ENCODE measurements around the gene ARL10.

The ARL10 gene

GRCh38 chr5:176350416-176350815 lies 14.9 kb upstream of the ARL10 start:
- no peaks in the 10 kb centered on the region for H3K27me3 ChIP-seq (ENCODE audit: insufficient read depth, low read length)
- H3K4me1 ChIP-seq (ENCODE audit: insufficient read depth, low read length), result no peaks in the 10 kb centered on the region
- no peak overlapping the region for H3K9ac ChIP-seq (ENCODE audit: low read depth, low read length)
- no peak overlapping the region for H3K27ac ChIP-seq (ENCODE audit: low read length)
- H3K4me3 ChIP-seq (ENCODE audit: low read length), result no peak overlapping the region
- peaks cover 96% of the 10 kb centered on the region for H3K36me3 ChIP-seq (ENCODE audit: insufficient read depth, low read depth, low read length)
- H3K9me3 ChIP-seq (ENCODE audit: insufficient read depth, low read depth, low read length), result no peaks in the 10 kb centered on the region

GRCh38 chr5:176352116-176352878 lies 13.0 kb upstream of the ARL10 start:
- no peaks in the 10 kb centered on the region for H3K27me3 ChIP-seq (ENCODE audit: insufficient read depth, low read length)
- H3K36me3 ChIP-seq (ENCODE audit: insufficient read depth, low read depth, low read length), result peaks cover 91% of the 10 kb centered on the region
- no peak overlapping the region for H3K4me3 ChIP-seq (ENCODE audit: low read length)
- no peak overlapping the region for H3K27ac ChIP-seq (ENCODE audit: low read length)
- no peaks in the 10 kb centered on the region for H3K9me3 ChIP-seq (ENCODE audit: insufficient read depth, low read depth, low read length)
- H3K9ac ChIP-seq (ENCODE audit: low read depth, low read length), result no peak overlapping the region
- H3K4me1 ChIP-seq (ENCODE audit: insufficient read depth, low read length), result no peaks in the 10 kb centered on the region

- no peak overlapping the region for H3K27ac ChIP-seq (ENCODE audit: low read length)
- no peaks in the 10 kb centered on the region for H3K27me3 ChIP-seq (ENCODE audit: insufficient read depth, low read length)
- H3K4me3 ChIP-seq (ENCODE audit: low read length), result no peak overlapping the region
- no peak overlapping the region for H3K9ac ChIP-seq (ENCODE audit: low read depth, low read length)
- H3K9me3 ChIP-seq (ENCODE audit: insufficient read depth, low read depth, low read length), result no peaks in the 10 kb centered on the region
- H3K4me1 ChIP-seq (ENCODE audit: insufficient read depth, low read length), result no peaks in the 10 kb centered on the region
- H3K36me3 ChIP-seq (ENCODE audit: insufficient read depth, low read depth, low read length), result peaks cover 89% of the 10 kb centered on the region
Measured at GRCh38 chr5:176353533-176353932, 11.8 kb upstream of the ARL10 start.

- no peaks in the 10 kb centered on the region for H3K9me3 ChIP-seq (ENCODE audit: insufficient read depth, low read depth, low read length)
- no peaks in the 10 kb centered on the region for H3K27me3 ChIP-seq (ENCODE audit: insufficient read depth, low read length)
- H3K4me3 ChIP-seq (ENCODE audit: low read length), result no peak overlapping the region
Measured at GRCh38 chr5:176355400-176356178, 9.7 kb upstream of the ARL10 start.

GRCh38 chr5:176356179-176356566 lies 9.1 kb upstream of the ARL10 start:
- H3K4me1 ChIP-seq (ENCODE audit: insufficient read depth, low read length), result 0 out of 2 replicates have a peak, but pooled peaks cover 5% of the 10 kb centered on the region
- peaks cover 72% of the 10 kb centered on the region for H3K36me3 ChIP-seq (ENCODE audit: insufficient read depth, low read depth, low read length)
- no peak overlapping the region for H3K4me3 ChIP-seq (ENCODE audit: low read length)
- no peak overlapping the region for H3K27ac ChIP-seq (ENCODE audit: low read length)
- no peaks in the 10 kb centered on the region for H3K27me3 ChIP-seq (ENCODE audit: insufficient read depth, low read length)
- no peak overlapping the region for H3K9ac ChIP-seq (ENCODE audit: low read depth, low read length)
- H3K9me3 ChIP-seq (ENCODE audit: insufficient read depth, low read depth, low read length), result no peaks in the 10 kb centered on the region

More at GRCh38 chr5:176355400-176356178, 9.7 kb upstream of the ARL10 start:
- Histone ChIP-seq H3K36me3 (ENCODE audit: insufficient read depth, low read depth, low read length) (peaks cover 76% of the 10 kb centered on the region), H3K4me1 (ENCODE audit: insufficient read depth, low read length) (0 out of 2 replicates have a peak, but pooled peaks cover 5% of the 10 kb centered on the region), H3K9ac (ENCODE audit: low read depth, low read length) (no peak overlapping the region), H3K27ac (ENCODE audit: low read length) (no peak overlapping the region)

- H3K27ac ChIP-seq (ENCODE audit: low read length), result no peak overlapping the region
- H3K9ac ChIP-seq (ENCODE audit: low read depth, low read length), result no peak overlapping the region
- H3K4me1 ChIP-seq (ENCODE audit: insufficient read depth, low read length), result 0 out of 2 replicates have a peak, but pooled peaks cover 5% of the 10 kb centered on the region
- peak overlapping the region; percentile 41 for H3K4me3 ChIP-seq (ENCODE audit: low read length)
- peaks cover 37% of the 10 kb centered on the region for H3K36me3 ChIP-seq (ENCODE audit: insufficient read depth, low read depth, low read length)
- no peaks in the 10 kb centered on the region for H3K9me3 ChIP-seq (ENCODE audit: insufficient read depth, low read depth, low read length)
- H3K27me3 ChIP-seq (ENCODE audit: insufficient read depth, low read length), result peaks cover 30% of the 10 kb centered on the region
Measured at GRCh38 chr5:176359658-176360057, 5.6 kb upstream of the ARL10 start.

GRCh38 chr5:176360894-176361436 lies 4.3 kb upstream of the ARL10 start:
- H3K9ac ChIP-seq (ENCODE audit: low read depth, low read length), result peak overlapping the region; percentile 94
- H3K27ac ChIP-seq (ENCODE audit: low read length), result peak overlapping the region; percentile 57
- peaks cover 28% of the 10 kb centered on the region for H3K36me3 ChIP-seq (ENCODE audit: insufficient read depth, low read depth, low read length)
- H3K9me3 ChIP-seq (ENCODE audit: insufficient read depth, low read depth, low read length), result no peaks in the 10 kb centered on the region
- H3K27me3 ChIP-seq (ENCODE audit: insufficient read depth, low read length), result peaks cover 43% of the 10 kb centered on the region
- H3K4me1 ChIP-seq (ENCODE audit: insufficient read depth, low read length), result 0 out of 2 replicates have a peak, but pooled peaks cover 5% of the 10 kb centered on the region
- peak overlapping the region; percentile 92 for H3K4me3 ChIP-seq (ENCODE audit: low read length)

DNA sequence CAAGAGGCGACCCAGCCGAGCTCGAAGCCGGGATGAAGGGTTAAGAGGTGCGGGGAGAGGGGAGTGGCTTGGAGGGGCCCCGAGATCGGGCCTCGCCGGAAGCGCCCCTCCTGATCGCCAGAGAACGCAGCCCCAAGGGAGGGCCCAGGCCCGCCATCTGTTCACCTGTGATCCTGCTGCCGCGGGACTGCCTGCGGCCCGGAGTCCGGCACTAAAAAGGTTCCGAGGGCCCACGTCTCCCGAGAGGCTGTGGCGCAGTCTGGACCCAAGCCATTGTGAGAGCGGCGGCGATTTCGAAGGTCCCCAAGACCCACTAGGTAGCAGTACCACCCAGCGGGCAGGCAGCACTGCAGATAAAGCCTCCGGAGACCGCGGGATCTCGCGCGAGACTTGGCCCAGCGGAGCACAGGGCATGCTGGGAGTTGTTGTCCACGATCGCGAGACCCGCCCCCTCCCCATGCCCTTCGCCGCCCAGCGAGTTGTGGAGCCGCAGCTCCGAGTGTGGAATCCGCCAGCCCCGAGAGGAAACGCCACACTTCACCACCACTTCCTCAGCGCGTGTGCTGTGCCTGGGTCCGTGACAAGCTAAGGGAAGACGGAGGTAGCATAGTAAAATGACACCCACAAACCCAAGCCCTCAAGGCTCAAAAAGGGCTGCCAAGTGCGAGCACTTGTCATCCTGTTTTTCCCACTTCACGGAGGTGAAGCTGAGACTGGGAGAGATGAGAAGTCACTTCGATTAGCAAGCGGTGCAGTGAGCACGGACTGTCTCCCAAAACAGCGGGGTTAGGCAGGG lies 3.7 kb upstream of the ARL10 start, which contains the start of gene KIAA1191:
KIAA1191 (minus strand) TSS at position 328 of the 796 bp plus-strand sequence. CDS start 2,256 bp downstream, outside the sequence.
- Histone ChIP-seq H3K36me3 (ENCODE audit: insufficient read depth, low read depth, low read length) (peaks cover 22% of the 10 kb centered on the region), H3K9ac (ENCODE audit: low read depth, low read length) (peak within 1 kb of the TSS; percentile 94), H3K4me1 (ENCODE audit: insufficient read depth, low read length) (0 out of 2 replicates have a peak, but pooled peaks cover 5% of the 10 kb centered on the region), H3K9me3 (ENCODE audit: insufficient read depth, low read depth, low read length) (no peaks in the 10 kb centered on the region), H3K4me3 (ENCODE audit: low read length) (peak within 1 kb of the TSS; percentile 92), H3K27me3 (ENCODE audit: insufficient read depth, low read length) (peaks cover 50% of the 10 kb centered on the region), H3K27ac (ENCODE audit: low read length) (peak within 1 kb of the TSS; percentile 57)

DNA sequence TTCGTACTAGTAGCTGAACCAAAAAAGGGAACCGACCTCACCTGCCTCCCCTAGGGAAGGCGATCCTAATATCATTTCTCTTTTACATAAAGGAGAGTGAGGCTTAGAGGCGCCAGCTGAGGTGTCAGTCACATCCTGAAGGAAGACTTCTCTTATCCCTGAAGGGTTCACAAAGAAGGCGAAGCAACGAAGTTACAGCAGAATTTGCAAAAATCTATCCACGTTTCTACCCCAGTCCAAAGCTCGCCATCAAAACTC lies 3.1 kb upstream of the ARL10 start:
- Histone ChIP-seq H3K27ac (ENCODE audit: low read length) (no peak overlapping the region), H3K9me3 (ENCODE audit: insufficient read depth, low read depth, low read length) (no peaks in the 10 kb centered on the region), H3K4me1 (ENCODE audit: insufficient read depth, low read length) (0 out of 2 replicates have a peak, but pooled peaks cover 5% of the 10 kb centered on the region), H3K9ac (ENCODE audit: low read depth, low read length) (peak overlapping the region; percentile 94; the same call in 1 of the 2 replicates), H3K4me3 (ENCODE audit: low read length) (peak overlapping the region; percentile 92), H3K27me3 (ENCODE audit: insufficient read depth, low read length) (peaks cover 55% of the 10 kb centered on the region), H3K36me3 (ENCODE audit: insufficient read depth, low read depth, low read length) (peaks cover 19% of the 10 kb centered on the region; the same call in 1 of the 2 replicates)

DNA sequence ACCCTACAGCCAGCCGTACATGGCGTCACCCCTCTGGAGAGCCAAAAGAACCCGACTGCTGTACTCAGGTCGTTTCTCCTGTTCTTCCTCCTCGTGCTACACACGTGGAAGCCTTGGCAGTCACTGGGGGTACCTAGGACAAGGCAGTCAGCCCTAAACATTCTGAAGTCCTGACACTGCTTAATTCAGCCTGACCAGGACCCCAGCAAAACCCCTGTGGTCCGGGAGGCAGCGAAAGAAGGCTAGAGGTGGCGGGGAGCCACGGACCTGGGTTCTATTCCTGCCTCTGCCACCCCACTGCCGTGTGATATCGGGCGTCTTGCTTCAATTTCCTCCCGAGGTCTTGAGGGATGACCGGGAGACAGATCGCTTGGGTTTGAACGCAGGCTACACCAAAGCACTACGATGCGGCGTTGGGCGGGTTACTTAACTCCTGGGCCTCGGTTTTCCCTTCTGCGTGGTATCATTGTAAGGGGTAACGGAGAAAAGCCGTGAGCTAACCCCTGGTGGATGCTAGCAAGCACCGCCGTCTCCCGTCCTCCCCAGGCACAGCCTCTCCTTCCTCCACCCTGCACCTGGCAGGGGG lies 429 bp upstream of the ARL10 start:
- H3K4me1 ChIP-seq (ENCODE audit: insufficient read depth, low read length), result 0 out of 2 replicates have a peak, but pooled peaks cover under 1% of the 10 kb centered on the region
- H3K27me3 ChIP-seq (ENCODE audit: insufficient read depth, low read length), result peaks cover 65% of the 10 kb centered on the region
- no peak overlapping the region for H3K9ac ChIP-seq (ENCODE audit: low read depth, low read length)
- peak overlapping the region; percentile 74 for H3K4me3 ChIP-seq (ENCODE audit: low read length)
- no peak overlapping the region for H3K27ac ChIP-seq (ENCODE audit: low read length)
- no peaks in the 10 kb centered on the region for H3K9me3 ChIP-seq (ENCODE audit: insufficient read depth, low read depth, low read length)
- no peaks in the 10 kb centered on the region for H3K36me3 ChIP-seq (ENCODE audit: insufficient read depth, low read depth, low read length)
